Posterior vena cava (tissue), 2 donors: ENCODE data around the gene CTNNA1. TPM values are rescaled to one million over a fixed set of nuclear protein-coding genes. Genes with fewer than 3 reads are reported as not detected.
"Not testable (repeated sequence)": the region's sequence is repeated elsewhere in the genome, so short reads cannot be mapped to it uniquely, and the experiment has no call there.

Experiments
- DNase-seq: peaks from one replicate; pipeline ENCODE4 v3.0.0-alpha.2; 2020; ENCODE audit warnings: low spot score
- intact Hi-C, 2 donors: fragments of 100-400 bp; cut with DNase I; formaldehyde crosslinking; loops; one replicate each; pipeline versions ENCODE4 v1.14.1 to v1.14.2; 2022 to 2023
- total RNA-seq, 2 donors: library from RNA; stranded (reverse); fragmentation: NEBNext Ultra II Directional; extraction: Animal tissue kit (Norgen Biotek cat#: 25700); gene quantifications; one replicate each; pipeline ENCODE4 v1.2.1, GENCODE V29; 2021
- donor health status: DM: yes; HTN: yes; CAD: no.
- donor health status: DM: yes; HTN: yes; CAD: no.

The CTNNA1 gene
- total RNA-seq, 2 donors from 2014 or later, result 361 to 439 TPM

DNA sequence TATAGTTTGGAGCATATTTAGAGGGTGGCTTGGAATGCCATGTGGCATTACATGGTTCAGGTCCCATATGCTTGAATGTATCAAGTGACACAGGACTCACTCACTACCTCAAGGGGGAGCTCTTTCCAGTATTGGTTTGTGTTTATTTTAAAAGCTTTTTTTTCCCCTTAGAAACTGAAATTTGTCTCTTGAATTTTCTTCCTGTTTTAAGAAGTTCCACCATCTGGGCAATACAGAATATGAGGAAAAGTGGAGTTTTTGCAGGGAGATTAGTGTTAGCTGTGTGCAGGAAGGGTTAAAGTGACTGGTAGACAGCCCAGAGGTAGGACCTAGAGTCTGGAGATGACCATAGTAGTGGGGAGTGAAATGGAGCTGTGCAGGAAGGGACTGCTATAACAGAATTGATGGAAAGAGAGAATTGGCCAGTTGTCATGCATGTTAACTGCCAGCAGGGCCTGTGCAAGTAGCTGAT is 36.6 kb downstream of the CTNNA1 start:
- no peak for DNase-seq
- intact Hi-C loops, result no loop called here

DNA sequence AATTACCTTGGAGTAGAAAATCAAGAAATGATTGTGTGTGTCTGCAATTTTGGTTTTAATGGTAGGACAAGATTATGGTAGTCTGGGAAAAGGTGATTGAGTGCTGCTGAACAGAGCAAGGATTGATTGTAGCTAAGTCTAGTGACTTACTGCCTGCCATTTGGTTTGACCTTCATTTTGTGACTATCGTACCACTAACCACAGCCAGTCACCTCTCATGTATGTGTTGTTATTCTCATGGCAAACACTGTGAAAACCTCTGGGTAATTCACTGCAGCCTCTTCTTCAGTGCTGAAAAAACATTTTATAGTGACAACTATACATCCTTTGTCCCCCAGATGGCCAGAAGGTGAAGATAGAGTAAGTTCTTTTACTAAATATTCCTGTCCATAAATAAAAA is 37.5 kb downstream of the CTNNA1 start:
- no peak for DNase-seq
- intact Hi-C loops, result no loop called here

DNA sequence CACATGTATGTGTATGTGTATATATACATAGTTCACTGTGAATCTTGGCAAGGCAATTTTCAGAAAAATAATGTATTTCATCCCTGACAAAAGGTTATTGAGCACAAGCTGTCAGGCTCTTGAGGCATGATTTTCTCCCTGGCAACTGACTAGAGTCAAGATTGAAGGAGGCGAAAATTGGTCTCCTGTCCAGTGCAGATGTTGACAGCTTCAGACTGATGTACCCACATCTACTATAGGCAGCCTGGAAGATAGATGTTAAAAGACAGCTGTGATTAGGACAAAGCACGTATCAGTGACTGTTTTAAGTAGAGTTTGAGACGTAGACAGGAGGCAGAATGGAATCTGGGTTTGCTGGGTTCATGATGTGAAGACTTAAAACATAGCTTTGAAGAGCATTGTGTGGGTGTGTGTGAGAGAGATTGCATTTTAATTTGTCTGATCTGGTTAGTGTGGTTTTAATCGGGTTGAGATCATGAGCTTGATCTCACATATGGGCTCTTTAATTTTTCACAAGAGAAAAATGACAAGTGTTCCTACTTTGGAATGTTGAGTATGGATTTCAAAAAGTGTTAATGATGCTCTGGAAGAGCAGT is 39.1 kb downstream of the CTNNA1 start:
- intact Hi-C loops, result no loop called here

GRCh38 chr5:138793575-138793974 is 40.4 kb downstream of the CTNNA1 start:
- intact Hi-C loops, result no loop called here

More for the DNA sequence above, 39.1 kb downstream of the CTNNA1 start:
- no peak for DNase-seq

DNA sequence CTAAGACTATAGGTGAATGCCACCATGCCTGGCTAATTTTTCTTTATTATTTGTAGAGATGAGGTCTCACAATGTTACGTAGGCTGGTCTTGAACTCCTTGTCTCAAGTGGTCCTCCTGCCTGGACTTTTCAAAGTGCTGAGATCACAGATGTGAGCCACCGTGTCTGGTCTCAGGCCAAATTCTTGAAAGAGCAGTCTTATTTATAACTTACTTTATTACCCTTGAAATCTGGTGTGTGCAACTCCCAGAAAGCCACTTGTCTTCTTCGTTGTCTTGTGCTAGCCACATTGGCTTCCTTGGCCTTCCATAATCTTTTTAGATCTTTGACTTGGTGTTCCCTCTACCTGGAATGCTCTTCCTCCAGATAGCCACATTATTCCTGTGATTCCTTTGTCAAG is 50.1 kb downstream of the CTNNA1 start:
- intact Hi-C loops, result no loop called here
- DNase-seq, result no peak

More at GRCh38 chr5:138793575-138793974, 40.4 kb downstream of the CTNNA1 start:
- no peak for DNase-seq

DNA sequence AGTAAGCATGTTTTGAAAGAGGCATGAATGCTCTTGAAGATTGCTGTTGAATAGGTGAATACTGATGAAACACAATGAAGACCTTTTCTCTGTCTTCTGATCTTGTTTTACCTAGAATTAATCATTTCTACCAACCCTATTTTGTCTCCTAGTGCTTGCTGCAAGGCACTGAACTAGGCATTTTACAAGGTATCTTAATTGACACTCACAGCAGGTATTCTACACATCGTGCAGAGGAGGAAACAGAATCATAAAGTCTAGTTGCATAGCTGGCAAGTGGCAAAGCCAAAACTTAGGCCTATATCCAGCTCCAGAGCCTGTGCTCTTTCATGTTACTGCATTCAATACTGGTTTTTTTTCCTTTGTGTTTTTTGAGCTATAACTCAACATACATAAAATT is 50.7 kb downstream of the CTNNA1 start:
- intact Hi-C loops, result no loop called here
- DNase-seq, result no peak

DNA sequence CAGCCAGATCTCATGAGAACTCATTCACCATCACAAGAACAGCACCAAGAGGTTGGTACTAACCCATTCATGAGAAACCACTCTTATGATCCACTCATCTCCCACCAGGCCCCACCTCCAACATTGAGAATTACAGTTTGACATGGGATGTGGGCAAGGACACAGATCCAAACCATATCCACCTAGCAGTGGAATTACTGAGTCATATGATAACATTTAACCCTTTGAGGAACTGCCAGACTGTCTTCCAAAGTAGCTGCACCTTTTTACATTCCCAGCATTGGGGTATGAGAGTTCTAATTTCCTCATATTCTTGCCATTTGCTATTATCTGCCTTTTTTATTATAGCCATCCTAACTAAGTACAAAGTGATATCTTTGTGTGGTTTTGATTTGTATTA is 51.9 kb downstream of the CTNNA1 start:
- intact Hi-C loops, result no loop called here
- no peak for DNase-seq

- no peak for DNase-seq
- intact Hi-C loops, result no loop called here
These were observed 54.0 kb downstream of the CTNNA1 start for GRCh38 chr5:138807182-138807581.

DNA sequence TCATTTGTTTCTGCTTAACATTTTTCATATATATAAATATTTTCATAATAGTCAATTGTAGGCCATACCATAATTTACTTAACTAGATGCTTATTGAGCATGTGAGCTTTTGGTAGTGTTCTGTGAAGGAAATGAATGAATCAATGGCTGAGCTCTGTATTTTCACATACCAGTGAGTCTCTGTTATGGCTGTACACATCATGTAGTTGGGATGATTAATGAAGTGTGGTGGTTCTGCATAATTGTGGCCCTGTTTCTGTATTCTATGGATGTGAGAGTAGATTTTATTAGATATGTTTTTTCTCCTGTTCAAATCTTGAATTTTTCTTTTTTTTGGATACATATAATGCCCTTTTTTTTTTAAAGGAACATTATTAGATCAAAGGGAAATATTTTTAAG is 56.2 kb downstream of the CTNNA1 start:
- intact Hi-C loops, result no loop called here
- DNase-seq, result no peak

DNA sequence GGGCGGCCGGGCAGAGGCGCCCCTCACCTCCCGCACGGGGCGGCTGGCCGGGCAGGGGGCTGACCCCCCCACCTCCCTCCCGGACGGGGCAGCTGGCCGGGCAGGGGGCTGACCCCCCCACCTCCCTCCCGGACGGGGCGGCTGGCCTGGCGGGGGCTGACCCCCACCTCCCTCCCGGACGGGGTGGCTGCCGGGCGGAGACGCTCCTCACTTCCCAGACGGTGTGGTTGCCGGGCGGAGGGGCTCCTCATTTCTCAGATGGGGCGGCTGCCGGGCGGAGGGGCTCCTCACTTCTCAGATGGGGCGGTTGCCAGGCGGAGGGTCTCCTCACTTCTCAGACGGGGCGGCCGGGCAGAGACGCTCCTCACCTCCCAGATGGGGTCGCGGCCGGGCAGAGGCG is 57.6 kb downstream of the CTNNA1 start:
- DNase-seq, intact Hi-C loops: not testable (repeated sequence)

GRCh38 chr5:138815529-138815928 is 62.3 kb downstream of the CTNNA1 start:
- intact Hi-C loops, result no loop called here
- no peak for DNase-seq

GRCh38 chr5:138817241-138817640 is 64.0 kb downstream of the CTNNA1 start:
- intact Hi-C loops, result no loop called here
- DNase-seq, result no peak

DNA sequence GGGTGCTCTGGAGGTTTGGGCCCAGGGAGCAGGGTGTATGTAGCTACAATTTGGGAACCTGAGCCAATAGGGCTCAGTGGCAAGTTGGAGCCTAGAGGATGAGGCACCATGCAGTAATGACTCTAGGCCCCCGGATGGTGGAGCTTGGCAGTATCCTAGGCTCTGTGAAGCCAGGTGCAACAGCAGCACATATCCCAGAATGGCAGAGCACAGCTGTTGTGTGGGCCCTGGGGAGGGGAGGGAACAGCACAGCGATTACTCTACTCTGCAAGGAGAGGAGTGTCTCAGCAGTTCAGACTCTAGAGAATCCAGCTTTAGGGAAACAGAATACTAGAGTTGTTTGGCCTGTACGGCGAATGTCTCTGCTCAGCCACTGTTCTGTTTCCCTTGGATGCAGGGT is 65.9 kb downstream of the CTNNA1 start:
- DNase-seq, result no peak
- intact Hi-C loops, result no loop called here

DNA sequence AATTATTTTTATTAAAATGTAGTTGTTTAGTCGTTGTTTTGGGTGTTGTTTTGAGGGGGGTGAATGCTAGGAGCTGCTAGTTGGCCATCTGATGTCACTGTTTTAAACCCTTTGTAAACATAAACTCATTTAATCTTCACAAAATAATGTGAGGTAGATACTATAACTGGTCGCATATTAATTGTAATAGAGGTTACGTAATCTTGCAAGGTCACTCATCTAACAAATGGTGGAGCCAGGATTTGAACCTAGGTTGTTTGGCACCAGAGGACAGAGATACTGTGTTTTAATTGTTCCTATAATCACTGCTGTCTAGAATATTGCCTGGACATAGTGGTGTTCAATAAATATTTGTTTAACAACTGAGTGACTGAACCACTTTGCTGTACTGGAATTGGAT is 67.5 kb downstream of the CTNNA1 start:
- DNase-seq, result no peak
- intact Hi-C loops, result loop anchor here in 1 of 2 donors (10.0 kb wide), 1 partner anchor 444 kb away; no protein-coding TSS in a partner anchor

GRCh38 chr5:138824516-138824915 is 71.3 kb downstream of the CTNNA1 start:
- no peak for DNase-seq

DNA sequence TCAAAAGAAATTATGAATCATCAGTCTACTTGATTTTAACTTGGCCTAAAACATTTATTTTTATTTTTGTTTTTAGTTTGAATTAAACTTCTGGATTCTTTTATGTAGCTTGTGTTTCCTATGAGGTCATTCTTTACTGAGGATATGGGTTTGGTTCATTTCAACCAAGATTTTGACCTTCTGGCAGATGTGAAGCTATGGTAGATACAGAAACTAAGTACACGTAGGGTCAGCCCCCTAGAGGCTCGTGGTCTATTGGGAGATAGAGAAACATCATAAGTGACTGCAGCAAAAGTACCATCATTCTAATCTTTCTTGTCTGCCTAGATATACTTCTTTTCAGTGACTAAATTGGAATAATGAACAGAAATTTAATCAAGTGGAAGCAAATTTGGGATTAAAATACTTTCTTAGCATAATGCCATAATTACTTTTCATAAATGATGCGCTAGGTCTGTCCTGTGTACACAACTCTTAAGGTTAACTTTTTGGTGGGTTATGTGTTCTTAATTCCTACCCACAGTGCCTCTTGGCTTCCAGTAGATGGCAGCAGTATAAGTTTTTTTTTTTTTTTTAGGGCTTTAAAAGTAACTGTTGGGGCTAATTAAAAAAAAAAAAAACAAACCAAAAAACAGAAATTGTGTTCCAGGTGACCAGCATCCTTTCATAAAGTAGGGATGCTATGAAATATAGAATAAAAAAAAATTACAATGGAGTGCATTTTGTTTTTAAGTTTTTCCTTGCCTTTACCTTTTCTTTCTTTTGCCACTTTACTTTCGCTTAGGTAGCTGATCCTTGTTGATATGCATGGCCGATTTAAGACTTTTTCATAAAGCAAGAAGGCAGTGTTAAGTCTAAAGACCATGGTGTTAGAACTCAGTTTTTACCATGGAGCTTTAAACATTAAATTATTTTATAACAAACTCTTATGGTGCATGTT is 72.0 kb downstream of the CTNNA1 start:
- no peak for DNase-seq
- intact Hi-C loops, result loop anchor here in 1 of 2 donors (10.0 kb wide), 1 partner anchor 440 kb away; no protein-coding TSS in a partner anchor

More at GRCh38 chr5:138824516-138824915, 71.3 kb downstream of the CTNNA1 start:
- intact Hi-C loops, result loop anchor here in 1 of 2 donors (10.0 kb wide), 1 partner anchor 440 kb away; no protein-coding TSS in a partner anchor

DNA sequence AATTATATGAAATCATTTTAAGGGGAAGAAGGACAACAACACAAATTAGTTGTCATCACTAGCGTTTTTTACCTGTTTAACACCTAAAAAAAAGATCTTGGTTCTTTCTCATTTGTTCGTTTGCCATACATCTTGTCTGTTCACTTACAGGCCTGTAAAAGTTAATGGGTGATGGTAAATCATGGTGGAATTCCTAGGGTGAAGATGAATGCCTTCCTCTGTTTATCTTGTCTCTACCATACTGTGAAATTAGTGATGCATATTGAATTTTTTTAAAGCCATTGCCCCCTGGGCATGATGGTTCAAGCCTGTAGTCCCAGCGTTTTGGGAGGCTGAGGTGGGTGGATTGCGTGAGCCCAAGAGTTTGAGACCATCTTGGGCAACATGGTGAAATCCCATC is 75.3 kb downstream of the CTNNA1 start:
- intact Hi-C loops, result loop anchor here in 1 of 2 donors (10.0 kb wide), 1 partner anchor 436 kb away; no protein-coding TSS in a partner anchor
- no peak for DNase-seq

- intact Hi-C loops, result loop anchor here in 1 of 2 donors (10.0 kb wide), 1 partner anchor 435 kb away; no protein-coding TSS in a partner anchor
- DNase-seq, result no peak
These were observed 76.1 kb downstream of the CTNNA1 start for GRCh38 chr5:138829341-138829740.

GRCh38 chr5:138831703-138832102 is 78.5 kb downstream of the CTNNA1 start:
- DNase-seq, result no peak
- intact Hi-C loops, result no loop called here

- DNase-seq, result no peak
- intact Hi-C loops, result no loop called here
These were observed 79.0 kb downstream of the CTNNA1 start for GRCh38 chr5:138832218-138832617.
